Measurements from ENCODE around the gene RUNDC3A. TPM values are rescaled to one million over a fixed set of nuclear protein-coding genes. Genes with fewer than 3 reads are reported as not detected.

The RUNDC3A gene
- total and polyA plus RNA-seq, 2 of the 8 experiments (the other 6 are each of a cell fraction or from before 2014, with no cell fraction given), result 6.4 to 13.8 TPM

DNA sequence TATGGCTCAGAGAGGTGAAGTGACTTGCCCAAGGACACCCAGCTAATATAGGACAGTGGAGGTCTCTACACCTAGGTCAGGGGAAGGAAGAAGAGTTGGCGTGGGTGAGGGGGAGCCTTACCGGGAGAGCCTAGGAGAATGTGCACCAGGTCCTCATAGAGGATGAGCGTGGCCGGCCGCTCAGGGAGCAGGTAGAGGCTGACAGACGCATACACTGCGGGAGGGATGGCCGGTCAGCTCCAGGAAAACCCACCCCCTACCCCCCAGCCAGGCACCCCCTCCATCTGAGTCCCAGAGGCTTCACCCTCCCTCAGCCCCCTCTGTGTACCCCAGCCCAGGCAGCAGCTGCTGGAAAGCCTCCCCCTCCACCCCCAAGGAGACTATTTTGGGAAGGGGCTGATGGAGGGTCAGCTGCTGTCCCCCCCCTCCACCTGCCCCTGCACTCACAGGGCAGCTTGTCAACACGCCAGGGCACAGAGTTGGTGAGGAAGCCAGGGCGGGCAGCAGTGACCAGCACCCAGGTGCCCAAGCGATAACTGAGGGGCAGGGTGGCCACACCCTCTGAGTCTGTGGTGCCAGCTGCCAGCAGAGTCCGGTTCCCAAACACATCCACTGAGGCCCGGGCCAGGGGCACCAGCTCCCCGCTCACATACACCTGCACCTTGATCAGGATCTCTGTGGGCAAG is 51.2 kb downstream of the RUNDC3A start (continued):
- no peak for TF ChIP-seq CHD1 (IDR thresholded peaks at IDR 0.05; ENCODE audit: low read depth, low read length)
- no peak for TF ChIP-seq SP2 (IDR thresholded peaks at IDR 0.05; ENCODE audit: low read length)
